Stomach (tissue), 9 donors: ENCODE data around the gene PRPF6. TPM values are rescaled to one million over a fixed set of nuclear protein-coding genes. Genes with fewer than 3 reads are reported as not detected.
"Not testable (repeated sequence)": the region's sequence is repeated elsewhere in the genome, so short reads cannot be mapped to it uniquely, and the experiment has no call there.

Experiments
- DNase-seq, 2 donors: peaks; one replicate each; pipeline versions ENCODE4 v3.0.0 to v3.0.0-alpha.2; 2013 to 2019
- H3K27ac ChIP-seq, 5 donors: fragments of 200-600 bp in 4 of 5; sonication (generic) in 4 of 5; one replicate each; pipeline ENCODE4 v1.5.1; 2013 to 2019; ENCODE audit warnings: mild to moderate bottlenecking in 1 of 5, moderate library complexity in 1 of 5
- H3K27me3 ChIP-seq, 3 donors: fragments of 200-600 bp; sonication (generic); one replicate each; pipeline ENCODE4 v1.5.1; 2017 to 2019; ENCODE audit warnings: mixed run types in 1 of 3
- H3K36me3 ChIP-seq, 4 donors: fragments of 200-600 bp; sonication (generic); 1 replicate in 3 of 4; 2 replicates in 1 of 4; pipeline ENCODE4 v1.5.1; 2016 to 2019
- H3K4me1 ChIP-seq, 4 donors: fragments of 200-600 bp; sonication (generic); one replicate each; pipeline ENCODE4 v1.5.1; 2016 to 2019
- H3K4me3 ChIP-seq, 4 donors: fragments of 200-600 bp; sonication (generic) in 3 of 4; one replicate each; pipeline ENCODE4 v1.5.1; 2016 to 2019; ENCODE audit warnings: mild to moderate bottlenecking in 1 of 4
- H3K9me3 ChIP-seq, 4 donors: fragments of 200-600 bp; sonication (generic); one replicate each; pipeline ENCODE4 v1.5.1; 2016 to 2019
- EP300 ChIP-seq: sonication (generic); formaldehyde crosslinking; IDR thresholded peaks from one replicate; pipeline ENCODE4 v1.6.1; 2017; ENCODE audit warnings: antibody characterized with exemption
- POLR2A ChIP-seq, 4 donors: fragments of 450-650 bp; IDR thresholded peaks; one replicate each; pipeline ENCODE4 v1.6.1; 2016; ENCODE audit warnings: antibody characterized with exemption in 4 of 4, control low read depth in 2 of 4, mild to moderate bottlenecking in 1 of 4, moderate library complexity in 1 of 4
- POLR2AphosphoS5 ChIP-seq, 3 donors: sonication (generic); formaldehyde crosslinking; IDR thresholded peaks; one replicate each; pipeline ENCODE4 v1.6.1; 2016; ENCODE audit warnings: antibody characterized with exemption in 3 of 3
- WGBS, 5 donors: extraction: QIAGEN DNeasy Blood & Tissue Kit in 3 of 5; methylation state at CpG; one replicate each; pipeline versions ENCODE4 v1.1.5 to v1.1.7; 2013 to 2018; 5-methylcytosine and 5-hydroxymethylcytosine counted together
- intact Hi-C: fragments of 100-400 bp; cut with DNase I; formaldehyde crosslinking; loops from one replicate; pipeline ENCODE4 v1.15.1; 2023; ENCODE audit warnings: low total_unique reads
- polyA plus RNA-seq, 3 donors: library from polyadenylated mRNA; stranded (reverse); fragments of 200-250 nt; gene quantifications; one replicate each; pipeline ENCODE4 v1.2.3, GENCODE V29; 2013
- total RNA-seq, 5 donors: library from RNA; depleted of rRNA; stranded (reverse); fragments of >200 nt; gene quantifications; one replicate each; pipeline versions ENCODE4 v1.1.0 to v1.2.3, GENCODE V29; 2014 to 2016
- TF ChIP-seq, protein P1 (sequence below), 7 experiments: fragments of 450-650 bp in 4 of 7; fragments of 200-600 bp in 3 of 7; sonication (generic) in 3 of 7; IDR thresholded peaks; one replicate each; pipeline ENCODE4 v1.5.1; 2016 to 2019; ENCODE audit warnings: antibody characterized with exemption in 7 of 7, control low read depth in 2 of 7, mild to moderate bottlenecking in 1 of 7
- donor health status: healthy with polysubstance abuse.
- donor health status: Bipolar disorder and iron deficiency.
- donor health status: healthy.

The PRPF6 gene
- total and polyA plus RNA-seq, 8 donors, result 27.0 to 67.4 (median 39.6) TPM

DNA sequence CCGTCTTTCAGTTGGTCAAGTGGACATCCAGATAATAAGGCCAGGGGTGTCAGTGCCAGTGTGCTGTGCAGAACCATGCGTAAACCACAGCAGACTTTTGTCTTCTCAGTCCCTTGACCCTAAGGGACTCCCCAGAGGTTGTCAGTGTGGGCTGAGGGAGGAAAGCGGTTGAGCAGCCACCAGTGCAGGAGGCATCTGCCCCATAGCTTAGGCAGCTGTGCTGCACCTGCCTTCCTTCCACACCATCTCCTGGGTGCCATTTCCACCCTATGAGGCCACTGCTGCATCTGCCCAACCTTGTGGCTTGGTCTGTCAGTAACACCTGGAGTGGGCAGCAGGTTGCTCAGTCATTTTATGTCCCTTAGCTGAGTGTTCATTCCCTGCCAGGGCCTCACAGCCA is 26.0 kb downstream of the PRPF6 start:
- no peaks in the 10 kb centered on the region for H3K27me3 ChIP-seq
- no peak for DNase-seq
- TF ChIP-seq EP300 (no peak), POLR2AphosphoS5 (IDR thresholded peaks at IDR 0.05) (no peak), POLR2A (IDR thresholded peaks at IDR 0.05) (no peak)
- TF ChIP-seq, protein P1, sequence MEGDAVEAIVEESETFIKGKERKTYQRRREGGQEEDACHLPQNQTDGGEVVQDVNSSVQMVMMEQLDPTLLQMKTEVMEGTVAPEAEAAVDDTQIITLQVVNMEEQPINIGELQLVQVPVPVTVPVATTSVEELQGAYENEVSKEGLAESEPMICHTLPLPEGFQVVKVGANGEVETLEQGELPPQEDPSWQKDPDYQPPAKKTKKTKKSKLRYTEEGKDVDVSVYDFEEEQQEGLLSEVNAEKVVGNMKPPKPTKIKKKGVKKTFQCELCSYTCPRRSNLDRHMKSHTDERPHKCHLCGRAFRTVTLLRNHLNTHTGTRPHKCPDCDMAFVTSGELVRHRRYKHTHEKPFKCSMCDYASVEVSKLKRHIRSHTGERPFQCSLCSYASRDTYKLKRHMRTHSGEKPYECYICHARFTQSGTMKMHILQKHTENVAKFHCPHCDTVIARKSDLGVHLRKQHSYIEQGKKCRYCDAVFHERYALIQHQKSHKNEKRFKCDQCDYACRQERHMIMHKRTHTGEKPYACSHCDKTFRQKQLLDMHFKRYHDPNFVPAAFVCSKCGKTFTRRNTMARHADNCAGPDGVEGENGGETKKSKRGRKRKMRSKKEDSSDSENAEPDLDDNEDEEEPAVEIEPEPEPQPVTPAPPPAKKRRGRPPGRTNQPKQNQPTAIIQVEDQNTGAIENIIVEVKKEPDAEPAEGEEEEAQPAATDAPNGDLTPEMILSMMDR (IDR thresholded peaks at IDR 0.05), result no peak
- WGBS, 5 donors, result 90 to 100% (median 94%) methylated on average over 1 to 3 of the region's 3 CpGs
- no peak overlapping the region for H3K27ac ChIP-seq
- intact Hi-C loops, result no loop called here
- H3K36me3 ChIP-seq, result peaks cover 55 to 98% (median 96%) of the 10 kb centered on the region in 4 donors
- H3K4me1 ChIP-seq, result no peaks in the 10 kb centered on the region
- no peaks in the 10 kb centered on the region for H3K9me3 ChIP-seq
- H3K4me3 ChIP-seq, result no peak overlapping the region

DNA sequence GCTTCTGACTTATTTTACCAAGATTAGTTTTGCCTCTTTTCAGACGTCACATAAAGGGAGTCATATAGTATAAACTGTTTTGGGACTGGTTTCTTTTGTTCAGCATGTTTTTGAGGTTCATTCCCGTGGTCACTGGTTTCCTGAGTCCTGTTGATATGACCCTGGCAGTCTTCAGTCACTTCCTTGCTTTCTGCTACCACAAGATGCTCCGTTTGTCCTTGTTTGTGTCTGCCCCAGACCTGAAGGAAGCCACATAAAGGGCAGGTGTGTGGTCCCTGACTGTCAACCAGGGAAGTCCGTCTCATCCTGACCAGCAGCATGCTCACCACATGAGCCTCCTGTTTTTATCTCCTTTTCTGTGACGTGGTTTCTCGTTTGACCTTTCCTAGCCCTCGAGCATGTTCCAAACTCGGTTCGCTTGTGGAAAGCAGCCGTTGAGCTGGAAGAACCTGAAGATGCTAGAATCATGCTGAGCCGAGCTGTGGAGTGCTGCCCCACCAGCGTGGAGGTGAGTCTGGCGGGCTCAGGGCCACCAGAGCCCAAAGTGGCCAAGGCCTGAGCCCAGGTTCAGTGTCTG is 29.0 kb downstream of the PRPF6 start:
- H3K4me1 ChIP-seq, result no peaks in the 10 kb centered on the region
- peaks cover 41 to 91% (median 89%) of the 10 kb centered on the region in 4 donors for H3K36me3 ChIP-seq
- WGBS, 5 donors, result 86 to 92% (median 88%) methylated on average over 13 of the region's 13 CpGs
- H3K9me3 ChIP-seq, result no peaks in the 10 kb centered on the region
- H3K27me3 ChIP-seq, result no peaks in the 10 kb centered on the region
- H3K27ac ChIP-seq, result no peak overlapping the region
- intact Hi-C loops, result no loop called here
- TF ChIP-seq POLR2AphosphoS5 (IDR thresholded peaks at IDR 0.05) (no peak), EP300 (no peak), POLR2A (IDR thresholded peaks at IDR 0.05) (no peak)
- TF ChIP-seq, protein P1 (IDR thresholded peaks at IDR 0.05), result no peak
- H3K4me3 ChIP-seq, result no peak overlapping the region
- no peak for DNase-seq

DNA sequence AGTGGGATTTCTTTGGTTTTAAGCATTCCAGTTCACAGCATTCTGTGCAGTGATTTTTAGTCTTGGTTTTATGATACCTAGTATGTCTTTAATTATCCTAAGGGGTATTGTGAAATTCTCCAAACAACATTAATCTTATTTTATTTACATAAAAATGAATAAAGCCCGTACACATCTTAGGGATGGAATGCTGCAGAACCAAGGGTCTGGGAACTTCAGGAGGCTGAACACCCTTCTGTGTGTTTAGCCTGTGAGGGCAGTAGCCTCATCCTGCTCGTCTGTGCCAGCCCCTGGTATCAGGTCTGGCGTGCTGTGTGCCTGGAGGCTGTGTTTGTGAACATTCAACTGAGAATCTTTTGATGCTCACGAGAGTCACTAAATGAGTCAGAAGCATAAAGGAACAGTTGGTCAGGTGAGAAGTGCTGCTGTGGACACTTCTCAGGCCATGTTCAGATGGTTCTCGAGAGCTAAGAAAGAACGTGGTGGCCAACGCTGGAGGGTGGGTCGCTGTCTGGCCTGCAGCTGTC is 29.8 kb downstream of the PRPF6 start:
- H3K36me3 ChIP-seq, result peaks cover 41 to 91% (median 89%) of the 10 kb centered on the region in 4 donors
- TF ChIP-seq POLR2AphosphoS5 (IDR thresholded peaks at IDR 0.05) (no peak), POLR2A (IDR thresholded peaks at IDR 0.05) (no peak), EP300 (no peak)
- TF ChIP-seq, protein P1 (IDR thresholded peaks at IDR 0.05), result no peak

DNA sequence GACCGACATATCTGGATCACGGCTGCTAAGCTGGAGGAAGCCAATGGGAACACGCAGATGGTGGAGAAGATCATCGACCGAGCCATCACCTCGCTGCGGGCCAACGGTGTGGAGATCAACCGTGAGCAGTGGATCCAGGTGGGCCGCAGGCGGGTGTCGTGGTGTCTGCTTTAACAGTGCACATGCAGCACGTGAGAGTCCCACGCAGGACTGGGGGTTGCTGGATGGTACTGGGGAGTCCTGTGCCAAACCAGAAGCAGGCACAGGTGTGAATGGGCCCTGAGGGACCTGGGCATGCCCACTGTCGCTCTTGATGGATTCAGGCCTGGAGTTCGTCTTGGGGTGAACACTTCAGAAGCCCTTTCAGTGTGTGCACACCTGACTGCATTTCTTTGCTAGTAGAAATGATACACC is 30.4 kb downstream of the PRPF6 start:
- no peaks in the 10 kb centered on the region for H3K4me1 ChIP-seq
- no peaks in the 10 kb centered on the region for H3K27me3 ChIP-seq
- intact Hi-C loops, result no loop called here
- TF ChIP-seq, protein P1 (IDR thresholded peaks at IDR 0.05), result no peak
- TF ChIP-seq POLR2AphosphoS5 (IDR thresholded peaks at IDR 0.05), result no peak
- TF ChIP-seq POLR2A (IDR thresholded peaks at IDR 0.05), result no peak
- no peak for TF ChIP-seq EP300
- no peak overlapping the region for H3K4me3 ChIP-seq
- H3K36me3 ChIP-seq, result peaks cover 45 to 91% (median 89%) of the 10 kb centered on the region in 4 donors
- no peak overlapping the region for H3K27ac ChIP-seq
- no peak for DNase-seq
- H3K9me3 ChIP-seq, result no peaks in the 10 kb centered on the region
- 96 to 98% (median 98%) methylated on average over 16 of the region's 16 CpGs for WGBS, 5 donors

More for the DNA sequence above, 29.8 kb downstream of the PRPF6 start:
- no peaks in the 10 kb centered on the region for H3K9me3 ChIP-seq
- intact Hi-C loops, result no loop called here
- H3K4me3 ChIP-seq, result no peak overlapping the region
- WGBS, 5 donors, result 85 to 91% (median 88%) methylated on average over 8 of the region's 8 CpGs
- no peaks in the 10 kb centered on the region for H3K4me1 ChIP-seq
- no peaks in the 10 kb centered on the region for H3K27me3 ChIP-seq
- no peak overlapping the region for H3K27ac ChIP-seq
- DNase-seq, result no peak

- H3K4me3 ChIP-seq, H3K4me1 ChIP-seq, DNase-seq, H3K27me3 ChIP-seq, H3K9me3 ChIP-seq, intact Hi-C loops: not testable (repeated sequence)
- Histone ChIP-seq H3K27ac (peak overlapping the region in 2 of 5 donors; percentile 27 to 32), H3K36me3 (peaks cover 51 to 93% (median 90%) of the 10 kb centered on the region in 4 donors)
- WGBS, 5 donors, result 73 to 93% (median 87%) methylated on average over 10 to 14 of the region's 20 CpGs
Observed at GRCh38 chr20:64012385-64013154, 31.6 kb downstream of the PRPF6 start.
